Muscle layer of colon (tissue), 2 donors: Measurements from ENCODE around the gene PRSS57.

Experiments used
- H3K27ac ChIP-seq: one replicate; pipeline ENCODE4 v1.7.0; 2013; ENCODE audit warnings: low read depth, mild to moderate bottlenecking, low read length, moderate library complexity
- H3K27me3 ChIP-seq, 2 donors: one replicate each; pipeline ENCODE4 v1.7.0; 2013; ENCODE audit warnings: low read length in 2 of 2, mild to moderate bottlenecking in 2 of 2; ENCODE audit not compliant: insufficient read depth in 2 of 2, control insufficient read depth in 1 of 2
- H3K36me3 ChIP-seq: one replicate; pipeline ENCODE4 v1.7.0; 2013; ENCODE audit warnings: mild to moderate bottlenecking, low read length; ENCODE audit not compliant: insufficient read depth
- H3K4me1 ChIP-seq: one replicate; pipeline ENCODE4 v1.7.0; 2013; ENCODE audit warnings: mild to moderate bottlenecking, low read length; ENCODE audit not compliant: insufficient read depth
- H3K4me3 ChIP-seq, 2 donors: one replicate each; pipeline ENCODE4 v1.7.0; 2013; ENCODE audit warnings: low read length in 2 of 2, low read depth in 1 of 2, mild to moderate bottlenecking in 1 of 2, moderate library complexity in 1 of 2
- H3K9ac ChIP-seq: one replicate; pipeline ENCODE4 v1.7.0; 2013; ENCODE audit warnings: low read length
- H3K9me3 ChIP-seq: one replicate; pipeline ENCODE4 v1.7.0; 2013; ENCODE audit warnings: mild to moderate bottlenecking, low read length
- donor health status: abdominal sarcoma.
- donor health status: Adenocarcinoma of cecum.

Gene PRSS57

GRCh38 chr19:652467-653389 is 42.5 kb downstream of the PRSS57 start:
- Histone ChIP-seq H3K4me1 (no peaks in the 10 kb centered on the region), H3K4me3 (no peak overlapping the region), H3K36me3 (peaks cover 17% of the 10 kb centered on the region), H3K27me3 (no peaks in the 10 kb centered on the region), H3K9me3 (no peaks in the 10 kb centered on the region), H3K9ac (no peak overlapping the region), H3K27ac (no peak overlapping the region)

- no peak overlapping the region for H3K4me3 ChIP-seq
- H3K36me3 ChIP-seq: peaks cover 17% of the 10 kb centered on the region
- no peak overlapping the region for H3K27ac ChIP-seq
- H3K9ac ChIP-seq: no peak overlapping the region
- H3K4me1 ChIP-seq: no peaks in the 10 kb centered on the region
- H3K9me3 ChIP-seq: no peaks in the 10 kb centered on the region
- no peaks in the 10 kb centered on the region for H3K27me3 ChIP-seq
Measured at GRCh38 chr19:651991-652390, 43.3 kb downstream of the PRSS57 start.

GRCh38 chr19:651114-651818 is 44.0 kb downstream of the PRSS57 start:
- Histone ChIP-seq H3K27ac (no peak overlapping the region), H3K36me3 (peaks cover 17% of the 10 kb centered on the region), H3K4me1 (no peaks in the 10 kb centered on the region), H3K9me3 (no peaks in the 10 kb centered on the region), H3K4me3 (no peak overlapping the region), H3K27me3 (no peaks in the 10 kb centered on the region), H3K9ac (no peak overlapping the region)

- peaks cover 17% of the 10 kb centered on the region for H3K36me3 ChIP-seq
- H3K4me1 ChIP-seq: no peaks in the 10 kb centered on the region
- no peak overlapping the region for H3K27ac ChIP-seq
- no peak overlapping the region for H3K9ac ChIP-seq
- no peaks in the 10 kb centered on the region for H3K9me3 ChIP-seq
- H3K4me3 ChIP-seq: no peak overlapping the region
- H3K27me3 ChIP-seq: no peaks in the 10 kb centered on the region
Measured at GRCh38 chr19:650121-650520, 45.1 kb downstream of the PRSS57 start.

- Histone ChIP-seq H3K4me3 (no peak overlapping the region), H3K9me3 (no peaks in the 10 kb centered on the region), H3K9ac (no peak overlapping the region), H3K27me3 (no peaks in the 10 kb centered on the region), H3K36me3 (peaks cover 17% of the 10 kb centered on the region), H3K4me1 (no peaks in the 10 kb centered on the region), H3K27ac (no peak overlapping the region)
Measured at GRCh38 chr19:648904-649801, 46.1 kb downstream of the PRSS57 start.

- H3K9me3 ChIP-seq: no peaks in the 10 kb centered on the region
- H3K36me3 ChIP-seq: peaks cover 10% of the 10 kb centered on the region
- no peak overlapping the region for H3K4me3 ChIP-seq
- H3K27me3 ChIP-seq: no peaks in the 10 kb centered on the region
- H3K9ac ChIP-seq: no peak overlapping the region
- no peaks in the 10 kb centered on the region for H3K4me1 ChIP-seq
- H3K27ac ChIP-seq: no peak overlapping the region
Measured at GRCh38 chr19:648305-648704, 46.9 kb downstream of the PRSS57 start.

GRCh38 chr19:647566-648284 is 47.5 kb downstream of the PRSS57 start:
- H3K9ac ChIP-seq: no peak overlapping the region
- no peaks in the 10 kb centered on the region for H3K4me1 ChIP-seq
- peaks cover 5% of the 10 kb centered on the region for H3K36me3 ChIP-seq
- H3K27me3 ChIP-seq: no peaks in the 10 kb centered on the region
- H3K4me3 ChIP-seq: no peak overlapping the region
- H3K27ac ChIP-seq: no peak overlapping the region
- no peaks in the 10 kb centered on the region for H3K9me3 ChIP-seq

- Histone ChIP-seq H3K36me3 (no peaks in the 10 kb centered on the region), H3K27ac (no peak overlapping the region), H3K9me3 (no peaks in the 10 kb centered on the region), H3K4me1 (no peaks in the 10 kb centered on the region), H3K9ac (no peak overlapping the region), H3K4me3 (no peak overlapping the region), H3K27me3 (no peaks in the 10 kb centered on the region)
Measured at GRCh38 chr19:646779-647565, 48.3 kb downstream of the PRSS57 start.

GRCh38 chr19:645912-646778 is 49.1 kb downstream of the PRSS57 start:
- Histone ChIP-seq H3K4me1 (no peaks in the 10 kb centered on the region), H3K27me3 (no peaks in the 10 kb centered on the region), H3K27ac (no peak overlapping the region), H3K9ac (no peak overlapping the region), H3K36me3 (no peaks in the 10 kb centered on the region), H3K4me3 (no peak overlapping the region), H3K9me3 (no peaks in the 10 kb centered on the region)
